AG08395 (cell line): Measurements from ENCODE around the gene ENTREP3.

Experiments used
- DNase-seq: peaks from one replicate; pipeline ENCODE4 v3.0.0; 2012; ENCODE audit warnings: mixed read lengths, low spot score

The ENTREP3 gene

GRCh38 chr1:155198547-155198906 lies 56.8 kb downstream of the ENTREP3 start:
- no peak for DNase-seq

- no peak for DNase-seq
Observed at GRCh38 chr1:155197901-155198546, 57.3 kb downstream of the ENTREP3 start.
